GOT3 (cell line): ENCODE data around the gene RFESD.

Experiments used
- DNase-seq: peaks from one replicate; lab custom pipeline; 2025; ENCODE audit warnings: mixed read lengths; lab: John Stamatoyannopoulos, UW

RFESD gene

DNA sequence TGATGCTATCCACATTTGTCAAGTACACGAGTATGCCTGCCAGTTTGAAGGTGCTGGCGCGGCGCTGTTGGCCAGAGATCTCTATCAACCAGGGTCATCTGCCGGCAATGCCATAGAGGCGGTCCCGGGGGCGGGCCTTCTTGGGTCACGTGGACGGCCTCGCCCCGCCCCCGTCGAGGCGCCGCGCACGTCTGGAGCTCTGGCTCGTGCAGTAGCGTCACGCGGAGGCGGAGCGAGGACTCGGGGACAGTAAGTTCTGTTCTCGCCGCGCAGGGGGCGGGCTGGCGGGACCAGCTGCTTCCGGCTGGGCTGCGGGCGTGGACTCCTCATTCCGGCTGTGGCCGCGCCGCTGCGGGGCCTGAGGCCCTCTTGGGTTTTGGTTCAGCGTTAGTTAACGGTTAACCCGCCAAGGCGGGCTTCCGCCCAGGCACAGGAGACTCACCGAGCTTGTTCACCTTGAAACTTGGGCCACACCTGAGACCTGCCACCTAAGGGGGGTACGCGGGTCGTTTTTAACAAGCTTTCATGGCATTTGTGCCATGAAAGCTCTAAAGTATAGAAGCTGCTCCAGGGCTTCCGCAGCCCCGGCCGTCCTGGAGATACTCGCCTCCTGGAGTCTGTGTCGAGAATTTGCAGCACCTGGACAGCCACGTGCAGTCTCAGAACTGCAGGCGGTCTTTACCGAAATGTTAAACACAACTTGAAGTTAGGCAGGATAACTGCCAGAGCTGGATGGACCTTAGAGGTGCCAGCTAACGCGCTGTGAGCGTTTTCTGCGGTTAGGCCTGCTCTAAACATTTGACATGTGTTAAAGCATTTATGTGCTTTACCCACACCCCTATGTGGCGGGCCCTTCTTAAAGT is at the start of gene RFESD:
Gene RFESD (plus strand): TSS at position 209 of the 863 bp plus-strand sequence. CDS start 5,495 bp downstream, outside the sequence.
- peak; percentile 87 for DNase-seq

- no peak for DNase-seq
Measured at GRCh38 chr5:95599252-95599651, 47.3 kb upstream of the RFESD start.

DNA sequence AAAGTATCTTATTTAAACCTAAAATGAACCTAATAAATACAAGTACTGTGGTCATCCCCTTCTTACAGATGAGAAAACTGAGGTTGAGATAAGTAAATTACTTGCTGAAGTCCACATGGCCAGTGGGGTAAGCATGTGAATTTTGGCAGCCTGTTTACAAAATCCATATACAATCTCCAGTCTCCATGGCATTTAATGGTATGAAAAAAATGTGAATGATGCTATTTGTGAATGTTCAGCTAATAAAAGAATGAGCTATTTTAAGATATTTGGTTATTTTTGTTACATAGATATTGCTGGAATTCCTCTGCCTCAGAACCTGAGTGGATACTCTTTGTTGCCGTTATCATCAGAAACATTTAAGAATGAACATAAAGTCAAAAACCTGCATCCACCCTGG is 46.0 kb upstream of the RFESD start:
- DNase-seq, result no peak

DNA sequence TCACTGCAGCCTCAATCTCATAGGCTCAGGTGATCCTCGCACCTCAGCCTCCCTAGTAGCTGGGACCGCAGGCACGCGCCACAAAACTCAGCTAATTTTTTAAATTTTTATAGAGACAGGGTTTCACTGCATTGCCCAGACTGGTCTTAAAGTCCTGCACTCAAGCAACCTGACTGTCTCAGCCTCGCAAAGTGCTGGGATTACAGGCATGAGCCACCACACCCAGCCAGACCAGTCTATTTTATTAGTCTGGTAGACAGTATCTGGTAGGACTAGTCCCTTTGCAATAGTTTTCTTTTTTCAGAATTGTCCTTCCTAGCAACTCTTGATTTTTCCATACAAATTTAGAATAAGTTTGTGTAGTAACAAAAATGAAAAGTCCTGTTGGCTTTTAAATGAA is 40.8 kb upstream of the RFESD start:
- no peak for DNase-seq

DNA sequence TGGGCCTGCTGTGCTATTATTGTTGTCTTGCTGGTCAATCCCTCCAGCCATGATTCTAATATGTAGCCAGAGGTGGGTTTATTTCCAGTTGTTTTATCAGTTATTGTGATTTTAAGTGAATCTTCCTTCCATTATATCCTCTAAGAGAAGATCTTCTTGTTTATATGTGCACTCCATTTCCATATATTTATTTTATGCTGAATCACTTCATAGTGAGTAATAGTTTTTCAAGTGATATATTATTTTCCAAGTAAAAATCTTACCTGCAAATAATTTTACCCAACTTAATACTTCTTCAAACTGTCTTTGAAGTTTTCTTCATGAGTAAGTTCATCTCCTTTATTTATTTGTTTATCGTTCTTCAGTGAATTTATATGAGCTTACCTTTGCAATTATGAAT is 40.2 kb upstream of the RFESD start:
- no peak for DNase-seq

DNA sequence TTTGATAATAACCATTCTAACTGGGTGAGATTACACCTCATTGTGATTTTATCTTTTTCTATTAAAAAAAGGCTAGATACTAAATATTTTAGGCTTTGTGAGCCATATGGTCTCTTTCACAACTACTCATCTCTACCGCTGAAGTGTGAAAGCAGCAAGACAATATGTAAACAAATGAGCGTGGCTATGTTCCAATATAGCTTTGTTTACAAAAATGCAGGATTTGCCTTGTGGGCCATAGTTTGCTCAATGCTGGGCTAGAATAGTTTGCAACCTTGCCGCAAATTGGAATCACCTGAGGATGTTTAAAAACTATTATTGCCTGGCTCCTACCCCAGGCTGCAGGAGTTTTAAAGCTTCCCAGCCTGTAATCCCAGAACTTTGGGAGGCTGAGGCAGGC is 36.9 kb upstream of the RFESD start:
- no peak for DNase-seq

- no peak for DNase-seq
Measured at GRCh38 chr5:95610546-95610945, 36.0 kb upstream of the RFESD start.

DNA sequence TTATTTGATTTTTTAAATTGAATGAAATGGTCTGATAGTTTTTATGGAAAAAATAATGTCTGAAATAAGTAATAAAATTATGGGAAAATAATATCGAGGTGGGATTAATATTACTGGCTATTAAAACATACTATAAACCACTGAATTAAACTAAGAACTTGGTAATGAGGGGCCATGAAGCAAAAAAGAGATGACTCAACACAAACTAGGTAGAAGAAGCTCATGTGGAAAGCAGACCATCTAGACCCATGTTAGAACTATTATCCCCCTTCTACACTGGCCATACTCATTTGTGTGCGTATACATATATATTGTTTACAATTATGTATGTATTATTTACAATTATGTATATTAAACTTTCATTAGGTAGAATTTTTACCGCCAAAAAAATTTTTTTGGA is 35.2 kb upstream of the RFESD start:
- no peak for DNase-seq

GRCh38 chr5:95613514-95613913 is 33.1 kb upstream of the RFESD start:
- DNase-seq, result no peak

- no peak for DNase-seq
Measured at GRCh38 chr5:95615164-95615467, 31.5 kb upstream of the RFESD start.

DNA sequence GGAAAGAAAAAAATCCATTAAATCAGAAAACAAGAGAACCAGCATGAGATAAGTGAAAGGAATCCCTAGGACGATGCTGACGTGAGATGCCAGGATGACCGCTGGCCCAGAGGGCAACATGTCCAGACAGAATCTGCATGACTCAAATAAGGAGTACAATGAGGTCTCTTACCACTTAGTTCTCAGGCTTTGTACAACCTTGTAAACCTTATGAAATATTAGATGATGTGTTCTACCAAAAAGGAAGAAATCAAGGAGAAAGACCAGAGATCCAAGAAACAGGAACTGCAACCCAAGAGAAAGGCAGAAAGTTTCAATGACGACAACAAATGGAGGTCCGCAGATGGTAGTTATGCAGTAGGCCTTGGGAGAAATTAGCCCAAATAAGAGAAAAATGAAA is 29.5 kb upstream of the RFESD start:
- DNase-seq, result no peak

DNA sequence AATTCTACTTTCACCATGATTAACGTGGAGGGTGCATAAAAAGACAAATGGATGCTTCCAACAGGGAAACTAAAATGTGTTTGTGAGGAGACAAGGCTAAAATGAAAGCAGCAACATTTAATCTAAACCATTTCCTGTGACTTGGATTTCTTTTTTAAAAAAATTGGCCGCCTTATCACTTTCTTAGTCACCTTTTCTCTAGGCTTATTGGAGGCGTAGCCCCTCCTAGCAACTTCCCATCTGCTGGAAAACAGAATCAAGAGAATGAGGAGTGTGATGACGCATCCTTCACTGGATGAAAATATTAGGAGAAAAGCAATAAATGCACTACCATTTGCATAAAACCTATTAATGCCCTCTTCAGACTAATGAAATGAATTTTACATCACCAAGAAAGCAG is 27.5 kb upstream of the RFESD start:
- DNase-seq, result no peak

DNA sequence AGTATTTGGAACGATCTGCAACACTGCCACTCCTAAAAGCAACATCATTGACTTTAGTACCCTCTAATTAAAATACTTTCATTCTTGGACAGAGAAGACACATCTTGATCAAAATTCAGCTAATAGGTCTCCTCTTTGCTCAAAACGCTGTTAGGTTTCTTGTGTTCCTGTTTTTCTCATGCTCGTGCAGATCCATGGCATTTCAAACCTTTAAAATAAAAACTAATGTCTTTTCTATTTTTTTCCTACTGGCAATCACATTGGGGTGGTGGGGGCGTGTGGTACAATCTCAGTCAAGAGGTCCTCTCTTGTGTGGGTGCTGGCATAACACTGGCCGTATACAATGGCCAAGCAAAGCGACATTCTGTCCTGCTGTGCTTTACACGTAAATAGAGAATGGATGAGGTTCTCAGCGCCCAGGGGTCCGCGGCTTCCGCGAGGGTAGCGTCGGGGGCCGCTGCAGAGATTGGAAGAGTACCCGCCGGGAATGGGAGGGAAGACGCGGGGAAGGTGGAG is 27.0 kb upstream of the RFESD start:
- no peak for DNase-seq

DNA sequence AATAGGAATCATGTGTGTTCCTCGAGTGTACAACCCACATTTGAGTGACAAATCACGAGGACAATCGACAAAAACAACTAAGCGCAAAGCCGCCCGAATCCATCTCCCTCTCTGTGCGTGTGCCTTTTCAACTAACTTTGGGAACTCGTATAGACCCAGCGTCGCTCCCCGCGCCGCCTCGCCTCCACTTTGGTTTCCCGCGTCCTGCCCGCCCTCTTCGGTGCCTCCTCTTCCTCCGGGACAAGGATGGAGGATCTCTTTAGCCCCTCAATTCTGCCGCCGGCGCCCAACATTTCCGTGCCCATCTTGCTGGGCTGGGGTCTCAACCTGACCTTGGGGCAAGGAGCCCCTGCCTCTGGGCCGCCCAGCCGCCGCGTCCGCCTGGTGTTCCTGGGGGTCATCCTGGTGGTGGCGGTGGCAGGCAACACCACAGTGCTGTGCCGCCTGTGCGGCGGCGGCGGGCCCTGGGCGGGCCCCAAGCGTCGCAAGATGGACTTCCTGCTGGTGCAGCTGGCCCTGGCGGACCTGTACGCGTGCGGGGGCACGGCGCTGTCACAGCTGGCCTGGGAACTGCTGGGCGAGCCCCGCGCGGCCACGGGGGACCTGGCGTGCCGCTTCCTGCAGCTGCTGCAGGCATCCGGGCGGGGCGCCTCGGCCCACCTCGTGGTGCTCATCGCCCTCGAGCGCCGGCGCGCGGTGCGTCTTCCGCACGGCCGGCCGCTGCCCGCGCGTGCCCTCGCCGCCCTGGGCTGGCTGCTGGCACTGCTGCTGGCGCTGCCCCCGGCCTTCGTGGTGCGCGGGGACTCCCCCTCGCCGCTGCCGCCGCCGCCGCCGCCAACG is 26.3 kb upstream of the RFESD start, which contains the start of gene GPR150:
Gene GPR150 (plus strand): TSS at position 58 of the 840 bp plus-strand sequence. CDS start 189 bp downstream, at position 247.
- no peak for DNase-seq

GRCh38 chr5:95620870-95621838 is 25.4 kb upstream of the RFESD start:
- no peak for DNase-seq

DNA sequence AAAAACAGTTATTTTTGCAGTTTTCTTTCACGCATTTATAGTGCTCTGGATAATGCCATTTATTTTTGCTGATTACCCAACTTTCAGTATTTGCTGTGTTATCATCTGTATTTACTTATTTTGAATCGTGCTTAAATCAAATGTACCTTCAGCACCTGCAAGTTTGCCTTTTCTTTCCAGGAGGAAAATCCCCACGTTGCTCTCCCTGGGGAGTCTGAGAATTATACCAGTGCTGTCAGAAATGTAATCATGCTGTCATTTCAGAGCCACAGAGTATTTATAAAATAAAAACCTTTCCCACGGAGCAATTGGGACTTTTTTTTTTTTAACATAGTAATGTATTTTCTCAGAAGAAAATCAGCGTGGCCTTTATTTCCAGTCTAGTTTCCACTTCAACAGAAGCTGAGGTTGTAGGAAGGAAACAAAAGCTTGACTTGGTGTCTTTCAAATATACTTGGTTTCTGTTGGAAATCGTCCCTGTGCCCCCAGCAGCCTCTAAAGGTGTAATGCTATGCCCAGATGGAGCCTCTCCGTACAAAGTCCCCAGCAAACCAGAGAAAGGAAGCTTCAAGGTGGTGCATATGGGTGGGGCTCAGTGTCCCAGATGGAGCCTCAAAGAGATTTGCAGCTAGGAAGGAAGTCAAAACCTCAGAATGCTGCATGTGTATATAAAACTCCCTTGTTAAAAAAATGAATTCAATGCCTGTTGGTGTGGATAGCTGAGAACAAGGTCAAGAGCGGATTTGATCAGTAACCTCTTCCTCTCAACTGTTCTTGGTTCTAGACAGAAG is 24.5 kb upstream of the RFESD start:
- no peak for DNase-seq

- DNase-seq, result no peak
Measured at GRCh38 chr5:95623706-95624105, 22.9 kb upstream of the RFESD start.

DNA sequence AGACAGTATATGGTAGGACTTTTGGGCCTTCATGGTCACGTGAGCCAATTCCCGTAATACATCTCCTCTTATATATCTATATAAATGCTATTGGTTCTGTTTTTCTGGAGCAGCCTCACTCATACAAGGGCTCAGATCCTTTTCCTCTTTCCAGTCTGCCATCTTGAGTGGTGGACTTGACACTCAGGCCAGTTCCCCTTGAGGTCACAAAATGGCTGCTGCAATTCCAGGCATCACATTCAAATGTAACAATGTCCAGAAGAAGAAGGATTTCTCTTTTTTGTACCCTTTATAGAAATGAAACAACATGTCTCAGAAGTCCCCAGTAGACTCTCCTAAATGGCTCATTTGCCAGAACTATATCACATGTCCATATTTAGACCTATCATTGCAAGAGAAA is 22.2 kb upstream of the RFESD start:
- DNase-seq, result no peak

DNA sequence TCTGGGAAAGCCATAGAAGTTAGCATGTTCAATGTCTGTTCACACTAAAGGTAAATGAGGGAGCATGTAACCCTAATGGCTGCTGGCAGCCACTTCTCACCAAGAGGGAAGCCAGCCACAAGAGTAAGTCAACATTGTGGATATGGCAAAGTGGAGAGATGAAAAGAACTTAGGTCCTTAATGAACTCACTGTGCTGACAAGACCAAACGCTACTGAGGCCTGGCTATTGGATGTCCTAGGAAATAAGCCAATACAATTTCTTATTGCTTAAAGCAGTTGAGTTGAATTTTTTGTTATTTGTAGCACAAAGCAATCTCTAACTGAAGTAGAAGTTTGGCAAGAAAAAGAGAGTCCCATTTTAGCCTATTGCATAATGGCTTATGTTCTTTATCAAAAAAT is 19.9 kb upstream of the RFESD start:
- DNase-seq, result no peak

DNA sequence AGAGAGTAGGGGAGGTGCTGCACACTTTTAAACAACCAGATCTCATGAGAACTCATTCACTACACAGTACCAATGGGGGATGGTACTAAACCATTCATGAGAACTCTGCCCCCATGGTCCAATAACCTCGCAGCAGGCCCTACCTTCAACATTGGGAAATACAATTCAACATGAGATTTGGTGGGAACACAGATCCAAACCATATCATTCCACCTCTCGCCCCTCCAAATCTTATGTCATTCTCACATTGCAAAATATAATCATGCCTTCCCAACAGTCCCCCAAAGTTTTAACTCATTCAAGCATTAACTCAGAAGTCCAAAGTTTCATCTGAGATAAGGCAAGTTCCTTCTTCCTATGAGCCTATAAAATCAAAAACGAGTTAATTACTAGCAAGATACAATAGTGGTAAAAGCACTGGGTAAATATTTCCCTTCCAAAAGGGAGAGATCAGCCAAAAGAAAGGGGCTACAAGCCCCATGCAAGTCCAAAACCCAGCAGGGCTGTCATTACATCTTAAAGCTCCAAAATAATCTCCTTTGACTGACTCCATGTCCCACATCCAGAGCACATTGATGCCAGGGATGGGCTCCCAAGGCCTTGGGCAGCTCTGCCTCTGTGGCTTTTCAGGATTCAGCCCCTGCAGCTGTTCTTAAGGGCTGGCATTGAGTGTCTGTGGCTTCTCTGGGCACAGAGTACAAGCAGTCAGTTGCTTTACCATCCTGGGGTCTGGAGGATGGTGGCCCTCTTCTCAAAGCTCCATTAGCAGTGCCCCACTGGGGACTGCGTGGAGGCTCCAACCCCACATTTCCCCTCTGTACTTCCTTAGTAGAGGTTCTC is 18.4 kb upstream of the RFESD start:
- no peak for DNase-seq
